HepG2 (cell line): Measurements from ENCODE around the gene VSIR. TPM values are rescaled to one million over a fixed set of nuclear protein-coding genes. Genes with fewer than 3 reads are reported as not detected.

Experiments used
- ATAC-seq: fragments of 200-7000 bp; cut with Tn5 transposase; 3 replicates; pipeline ENCODE4 v1.9.1; 2020; ENCODE audit warnings: mild to moderate bottlenecking, moderate library complexity
- BruUV-seq: library from RNA; stranded (reverse); fragments of 400-500 nt; replicated peaks from 2 replicates; lab custom pipeline; 2021; lab: Mats Ljungman, UMichigan
- CTCF ChIA-PET: fragments of 300-600 bp; formaldehyde crosslinking; extraction: SDS; loops from one replicate; lab custom pipeline; 2021; ENCODE audit warnings: low total read pairs, inconsistent platforms, low intra/inter-chr PET ratio; lab: Yijun Ruan, JAX
- POLR2A ChIA-PET: fragments of 350-600 bp; sonication (Branson Sonifier 250); formaldehyde crosslinking; loops from one replicate; lab custom pipeline; 2020; ENCODE audit warnings: antibody characterized with exemption, inconsistent platforms; lab: Yijun Ruan, JAX
- DNase-seq: peaks from one replicate; pipeline ENCODE4 v3.0.0-alpha.2; 2015; ENCODE audit warnings: low spot score
- FAIRE-seq: peaks from 3 replicates; lab custom pipeline; 2011; peaks lifted over from hg19 to GRCh38; lab: Jason Lieb, UNC
- H2AFZ ChIP-seq: one replicate; pipeline ENCODE4 v1.6.1; 2011; ENCODE audit warnings: low read length, inconsistent platforms
- H3K27ac ChIP-seq: fragments of 300-600 bp; 3 replicates; pipeline ENCODE4 v1.8.0; 2011; ENCODE audit warnings: mixed run types, mild to moderate bottlenecking, mixed read lengths, low read length, inconsistent platforms; ENCODE audit not compliant: insufficient read depth; ENCODE audit errors: extremely low read length
- H3K27me3 ChIP-seq, 2 experiments: fragments of 200-600 bp in 1 of 2; 2 replicates in 1 of 2; 3 replicates in 1 of 2; pipeline versions ENCODE4 v1.6.0 to v1.8.0; 2011; ENCODE audit warnings: low read length in 2 of 2, mild to moderate bottlenecking in 2 of 2, moderate library complexity in 2 of 2, inconsistent platforms in 1 of 2; ENCODE audit not compliant: insufficient read depth in 2 of 2, control insufficient read depth in 1 of 2
- H3K36me3 ChIP-seq, 2 experiments: fragments of 200-600 bp in 1 of 2; replicated peaks in 1 of 2; 2 replicates in 1 of 2; 3 replicates in 1 of 2; pipeline versions ENCODE4 v1.5.1 to v1.8.0; 2011; ENCODE audit warnings: low read length in 2 of 2, inconsistent platforms in 1 of 2; ENCODE audit not compliant: insufficient read depth in 2 of 2, control insufficient read depth in 1 of 2
- H3K4me1 ChIP-seq: 2 replicates; pipeline ENCODE4 v1.5.1; 2012; ENCODE audit warnings: low read length, inconsistent platforms; ENCODE audit not compliant: insufficient read depth
- H3K4me2 ChIP-seq: 2 replicates; pipeline ENCODE4 v1.6.0; 2011; ENCODE audit warnings: low read depth, low read length, inconsistent platforms
- H3K4me3 ChIP-seq, 3 experiments: fragments of 200-600 bp in 1 of 3; sonication (generic), shearing (Covaris generic) in 1 of 3; replicated peaks in 1 of 3; 2 replicates each; pipeline ENCODE4 v1.5.1; 2011 to 2016; ENCODE audit warnings: low read length in 3 of 3, inconsistent platforms in 2 of 3, low read depth in 2 of 3, mild to moderate bottlenecking in 2 of 3, control low read depth in 1 of 3, mixed read lengths in 1 of 3; ENCODE audit not compliant: insufficient read depth in 1 of 3
- H3K79me2 ChIP-seq: one replicate; pipeline ENCODE4 v1.6.1; 2011; ENCODE audit warnings: low read length, inconsistent platforms; ENCODE audit not compliant: insufficient read depth
- H3K9ac ChIP-seq: 2 replicates; pipeline ENCODE4 v1.6.0; 2011; ENCODE audit warnings: mild to moderate bottlenecking, low read depth, low read length, inconsistent platforms; ENCODE audit not compliant: insufficient read depth
- H3K9me3 ChIP-seq: 2 replicates; pipeline ENCODE4 v1.5.1; 2012; ENCODE audit warnings: mild to moderate bottlenecking, low read length
- H4K20me1 ChIP-seq: 2 replicates; pipeline ENCODE4 v1.6.0; 2011; ENCODE audit warnings: inconsistent platforms, mild to moderate bottlenecking, low read length, moderate library complexity; ENCODE audit not compliant: insufficient read depth
- ATM ChIP-seq: fragments of 450-650 bp; IDR thresholded peaks from 2 replicates; pipeline ENCODE4 v1.7.1; 2017; ENCODE audit warnings: mild to moderate bottlenecking, borderline replicate concordance
- FUBP1 ChIP-seq: sonication (generic); formaldehyde crosslinking; IDR thresholded peaks from 2 replicates; pipeline ENCODE4 v1.5.1; 2020; ENCODE audit warnings: missing genetic modification reagents, mild to moderate bottlenecking, borderline replicate concordance
- LRRFIP1 ChIP-seq: sonication (generic); formaldehyde crosslinking; conservative IDR thresholded peaks from 2 replicates; pipeline ENCODE4 v1.4.0; 2020; ENCODE audit warnings: missing genetic modification reagents
- PAXIP1 ChIP-seq: sonication (generic); formaldehyde crosslinking; conservative IDR thresholded peaks from 2 replicates; pipeline ENCODE4 v1.4.0; 2020; ENCODE audit warnings: mild to moderate bottlenecking, missing genetic modification reagents, moderate library complexity
- RBM39 ChIP-seq: fragments of 200-400 bp; formaldehyde crosslinking; IDR thresholded peaks from one replicate; pipeline ENCODE4 v1.6.1; 2018; ENCODE audit warnings: antibody characterized with exemption, mild to moderate bottlenecking, low read depth, low read length; ENCODE audit not compliant: poor library complexity, severe bottlenecking
- ZBTB2 ChIP-seq: sonication (generic); formaldehyde crosslinking; IDR thresholded peaks from 2 replicates; pipeline ENCODE4 v1.8.0; 2022; ENCODE audit warnings: low read depth, missing genetic modification reagents
- ZKSCAN1 ChIP-seq: fragments of 150-350 bp; IDR thresholded peaks from 2 replicates; pipeline ENCODE4 v1.6.1; 2014; ENCODE audit warnings: low read length
- ZNF24 ChIP-seq: fragments of 450-650 bp; IDR thresholded peaks from 2 replicates; pipeline ENCODE4 v1.6.1; 2017; ENCODE audit warnings: antibody characterized with exemption, mild to moderate bottlenecking
- ZNF335 ChIP-seq: sonication (generic); formaldehyde crosslinking; IDR thresholded peaks from 2 replicates; pipeline ENCODE4 v1.4.0; 2020; ENCODE audit warnings: missing genetic modification reagents
- ZNF562 ChIP-seq: sonication (generic); formaldehyde crosslinking; IDR thresholded peaks from 2 replicates; pipeline ENCODE4 v1.8.0; 2022; ENCODE audit warnings: missing genetic modification reagents, borderline replicate concordance
- ZNF691 ChIP-seq: sonication (generic); formaldehyde crosslinking; IDR thresholded peaks from 2 replicates; pipeline ENCODE4 v1.4.0; 2020; ENCODE audit warnings: missing genetic modification reagents, low read depth, mild to moderate bottlenecking, borderline replicate concordance
- WGBS: methylation state at CpG from one replicate; pipeline ENCODE4 v1.1.6; 2017; ENCODE audit warnings: low lambda C conversion rate; 5-methylcytosine and 5-hydroxymethylcytosine counted together
- in situ Hi-C: cut with HindIII; loops from 2 replicates; pipeline ENCODE4 v1.10.0; 2017; ENCODE audit warnings: low pct_unique_long_range_greater_than_20kb; ENCODE audit not compliant: extremely low pct_ligation_motif_present
- intact Hi-C: fragments of 100-400 bp; cut with micrococcal nuclease; formaldehyde crosslinking; loops from one replicate; pipeline ENCODE4 v1.10.0; 2022; ENCODE audit not compliant: unreplicated experiment
- polyA plus RNA-seq, 8 experiments: library from polyadenylated mRNA; depleted of rRNA in 3 of 8; stranded (reverse) in 7 of 8; unstranded in 1 of 8; fragments of >200 nt; fragmentation: Illumina TruSeq in 4 of 8; extraction: Trizol in 4 of 8; gene quantifications; 2 replicates each; pipeline versions ENCODE4 v1.2.1 to v1.2.3, GENCODE V29; 2011 to 2016; ENCODE audit warnings: low read depth in 4 of 8, missing spikeins in 1 of 8, mixed read lengths in 1 of 8; ENCODE audit not compliant: insufficient read depth in 1 of 8
- total RNA-seq, 5 experiments: library from RNA; depleted of rRNA; stranded (reverse); fragments of >200 nt; fragmentation: Illumina TruSeq; extraction: Trizol; gene quantifications; 2 replicates each; pipeline ENCODE4 v1.2.3, GENCODE V29; 2016; ENCODE audit warnings: low read depth in 1 of 5

Gene VSIR
- total and polyA plus RNA-seq, 2 of the 13 experiments (the other 11 are each of a cell fraction or from before 2014, with no cell fraction given): 0.44 to 3.2 TPM

- no peaks in the 10 kb centered on the region for H3K36me3 ChIP-seq
- TF ChIP-seq ZKSCAN1: no peak
- TF ChIP-seq ZNF335 (CRISPR knock-in tag): no peak
- no peak for TF ChIP-seq ATM
- no peak for TF ChIP-seq ZBTB2 (CRISPR knock-in tag)
- no peak for TF ChIP-seq RBM39
- no peak for TF ChIP-seq FUBP1 (CRISPR knock-in tag)
- TF ChIP-seq LRRFIP1 (CRISPR knock-in tag): no peak
- no peak for TF ChIP-seq PAXIP1 (CRISPR knock-in tag)
- TF ChIP-seq ZNF691 (CRISPR knock-in tag): no peak
- TF ChIP-seq ZNF562: no peak
- no peak for TF ChIP-seq ZNF24
- ChIA-PET CTCF (no interaction called here), POLR2A (no interaction called here)
- 17% methylated on average over 5 of the region's 6 CpGs for WGBS
- ATAC-seq (no peak), FAIRE-seq (no peak), DNase-seq (no peak)
- in situ Hi-C loops: no loop called here
- no peaks in the 10 kb centered on the region for H3K79me2 ChIP-seq
- peaks cover 10 to 54% of the 10 kb centered on the region in 2 experiments for H3K27me3 ChIP-seq
- no peak overlapping the region for H3K9ac ChIP-seq
- H2AFZ ChIP-seq: no peak overlapping the region
- H4K20me1 ChIP-seq: no peaks in the 10 kb centered on the region
- no peak overlapping the region for H3K4me3 ChIP-seq
- H3K9me3 ChIP-seq: no peaks in the 10 kb centered on the region
- no peak overlapping the region for H3K27ac ChIP-seq
- no peak overlapping the region for H3K4me2 ChIP-seq
- no peaks in the 10 kb centered on the region for H3K4me1 ChIP-seq
- BruUV-seq: no TSS peak
- intact Hi-C loops: no loop called here
Observed at GRCh38 chr10:71711052-71711623, 62.2 kb downstream of the VSIR start.
